Right atrium auricular region (tissue), 2 donors: ENCODE data around the gene MAPK9. TPM values are rescaled to one million over a fixed set of nuclear protein-coding genes. Genes with fewer than 3 reads are reported as not detected.

Experiments used
- DNase-seq: peaks from one replicate; pipeline ENCODE4 v3.0.0-alpha.2; 2019; ENCODE audit warnings: low spot score
- H3K27ac ChIP-seq, 2 donors: fragments of 200-600 bp; sonication (generic); 1 replicate in 1 of 2; 2 replicates in 1 of 2; pipeline ENCODE4 v1.5.1; 2016 to 2019
- H3K27me3 ChIP-seq, 2 donors: fragments of 200-600 bp; sonication (generic); one replicate each; pipeline versions ENCODE4 v1.5.1 to v1.6.0; 2017 to 2019
- H3K36me3 ChIP-seq: fragments of 200-600 bp; sonication (generic); one replicate; pipeline ENCODE4 v1.5.1; 2016
- H3K4me1 ChIP-seq, 2 donors: fragments of 200-600 bp; sonication (generic); one replicate each; pipeline versions ENCODE4 v1.5.1 to v1.6.0; 2017 to 2019
- H3K4me3 ChIP-seq, 2 donors: fragments of 200-600 bp; sonication (generic); 1 replicate in 1 of 2; 2 replicates in 1 of 2; pipeline ENCODE4 v1.5.1; 2017 to 2019; ENCODE audit warnings: mild to moderate bottlenecking in 1 of 2, moderate library complexity in 1 of 2
- H3K9me3 ChIP-seq, 2 donors: fragments of 200-600 bp; sonication (generic); one replicate each; pipeline ENCODE4 v1.5.1; 2019
- total RNA-seq, 2 donors: library from RNA; depleted of rRNA; stranded (reverse); fragments of >200 nt; gene quantifications; one replicate each; pipeline ENCODE4 v1.1.0, GENCODE V29; 2016
- TF ChIP-seq, protein P1 (sequence below), 2 donors: fragments of 200-600 bp; sonication (generic); IDR thresholded peaks; one replicate each; pipeline ENCODE4 v1.5.1; 2019; ENCODE audit warnings: antibody characterized with exemption in 2 of 2

The MAPK9 gene
- total RNA-seq, 2 donors from 2014 or later = 25.1 to 30.0 TPM

DNA sequence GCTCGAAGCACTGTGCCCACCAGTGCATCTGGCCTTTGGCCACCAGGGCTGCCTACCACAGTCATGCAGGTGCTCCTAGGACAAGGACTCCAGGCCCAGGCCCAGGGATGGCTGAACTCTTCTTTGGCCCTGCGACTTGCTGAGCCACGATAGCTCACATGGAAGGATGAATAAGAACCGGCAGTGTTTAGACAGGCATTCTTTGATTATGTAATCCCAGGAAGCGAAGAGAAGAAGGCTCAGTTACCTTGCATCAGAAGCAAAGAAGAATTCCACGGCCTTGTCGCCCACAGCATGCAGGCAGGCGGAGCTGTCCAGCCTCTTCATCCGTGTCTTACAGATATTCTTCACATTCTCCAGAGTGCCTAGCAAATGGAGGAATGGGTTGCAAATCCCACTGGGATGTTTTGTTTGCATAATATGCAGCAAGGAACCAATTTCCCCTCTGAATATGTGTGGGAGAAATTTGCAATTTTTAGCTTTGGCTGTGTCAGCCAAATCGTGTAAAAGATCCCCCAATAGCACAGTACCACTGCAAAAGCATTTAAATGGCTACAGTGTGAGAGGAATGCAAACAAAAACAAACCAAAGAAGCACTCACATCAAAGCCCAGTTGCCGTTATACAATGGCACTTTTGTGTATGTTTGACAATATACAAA lies 32.2 kb upstream of the MAPK9 start:
- DNase-seq = no peak
- H3K4me3 ChIP-seq = no peak overlapping the region
- H3K4me1 ChIP-seq = no peaks in the 10 kb centered on the region
- H3K27me3 ChIP-seq = no peaks in the 10 kb centered on the region
- H3K36me3 ChIP-seq = peaks cover 7% of the 10 kb centered on the region
- no peak overlapping the region for H3K27ac ChIP-seq
- H3K9me3 ChIP-seq = no peaks in the 10 kb centered on the region
- TF ChIP-seq, protein P1, sequence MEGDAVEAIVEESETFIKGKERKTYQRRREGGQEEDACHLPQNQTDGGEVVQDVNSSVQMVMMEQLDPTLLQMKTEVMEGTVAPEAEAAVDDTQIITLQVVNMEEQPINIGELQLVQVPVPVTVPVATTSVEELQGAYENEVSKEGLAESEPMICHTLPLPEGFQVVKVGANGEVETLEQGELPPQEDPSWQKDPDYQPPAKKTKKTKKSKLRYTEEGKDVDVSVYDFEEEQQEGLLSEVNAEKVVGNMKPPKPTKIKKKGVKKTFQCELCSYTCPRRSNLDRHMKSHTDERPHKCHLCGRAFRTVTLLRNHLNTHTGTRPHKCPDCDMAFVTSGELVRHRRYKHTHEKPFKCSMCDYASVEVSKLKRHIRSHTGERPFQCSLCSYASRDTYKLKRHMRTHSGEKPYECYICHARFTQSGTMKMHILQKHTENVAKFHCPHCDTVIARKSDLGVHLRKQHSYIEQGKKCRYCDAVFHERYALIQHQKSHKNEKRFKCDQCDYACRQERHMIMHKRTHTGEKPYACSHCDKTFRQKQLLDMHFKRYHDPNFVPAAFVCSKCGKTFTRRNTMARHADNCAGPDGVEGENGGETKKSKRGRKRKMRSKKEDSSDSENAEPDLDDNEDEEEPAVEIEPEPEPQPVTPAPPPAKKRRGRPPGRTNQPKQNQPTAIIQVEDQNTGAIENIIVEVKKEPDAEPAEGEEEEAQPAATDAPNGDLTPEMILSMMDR (IDR thresholded peaks at IDR 0.05) = no peak

DNA sequence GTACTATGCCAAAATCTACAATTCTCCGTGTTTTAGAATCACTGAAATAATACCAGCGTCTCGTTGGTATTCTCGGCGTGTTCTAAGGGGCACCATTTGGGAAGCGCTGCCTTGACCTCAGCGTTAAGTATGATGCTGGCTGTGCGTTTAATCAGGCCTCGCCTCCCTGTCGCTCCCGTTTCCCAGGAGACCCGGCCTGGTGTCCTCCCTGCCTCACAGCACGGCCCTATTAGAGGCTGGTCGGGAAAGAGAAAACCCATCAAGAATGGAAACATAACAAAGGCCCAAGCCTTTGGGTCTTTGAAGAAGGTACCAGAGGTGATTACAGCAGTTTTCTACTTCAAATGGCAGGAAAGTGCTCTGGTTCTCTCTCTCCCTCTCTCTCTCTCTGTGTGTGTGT lies 31.3 kb upstream of the MAPK9 start:
- Histone ChIP-seq H3K9me3 (no peaks in the 10 kb centered on the region), H3K4me1 (no peaks in the 10 kb centered on the region), H3K4me3 (no peak overlapping the region), H3K27ac (no peak overlapping the region), H3K27me3 (no peaks in the 10 kb centered on the region), H3K36me3 (peaks cover 7% of the 10 kb centered on the region)
- TF ChIP-seq, protein P1 (IDR thresholded peaks at IDR 0.05) = no peak
- DNase-seq = no peak

DNA sequence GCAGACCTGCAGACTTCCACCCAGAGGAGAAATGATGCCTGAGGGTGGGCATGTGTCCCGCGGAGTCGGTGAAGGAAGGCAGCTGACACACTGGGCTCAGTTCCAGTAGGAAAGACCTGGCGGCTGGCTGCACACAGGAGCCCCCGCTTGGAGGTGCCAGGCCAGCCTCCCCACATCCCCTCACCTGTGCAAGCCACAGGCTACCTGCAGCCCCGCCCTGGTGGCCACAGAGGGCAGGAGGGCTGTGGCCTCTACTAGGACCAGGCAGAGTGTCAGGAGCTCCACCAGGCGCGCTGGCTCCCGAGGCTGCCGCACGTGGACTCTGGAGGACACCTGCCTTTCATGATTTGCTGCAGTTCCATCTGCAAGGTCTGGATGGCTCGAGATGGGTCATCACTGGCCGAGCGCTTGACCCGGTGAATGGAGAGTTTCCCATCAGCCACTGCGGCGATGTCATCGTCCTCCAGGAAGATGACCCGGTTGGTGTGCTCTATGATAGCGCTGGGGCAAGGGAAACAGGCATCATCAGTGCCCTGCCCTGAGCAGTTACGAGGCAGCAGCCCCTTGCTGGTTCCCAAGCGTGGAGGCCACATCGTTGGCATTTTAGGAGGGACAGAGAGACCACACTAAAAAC lies 26.7 kb upstream of the MAPK9 start:
- no peak overlapping the region for H3K4me3 ChIP-seq
- DNase-seq = no peak
- TF ChIP-seq, protein P1 (IDR thresholded peaks at IDR 0.05) = no peak

DNA sequence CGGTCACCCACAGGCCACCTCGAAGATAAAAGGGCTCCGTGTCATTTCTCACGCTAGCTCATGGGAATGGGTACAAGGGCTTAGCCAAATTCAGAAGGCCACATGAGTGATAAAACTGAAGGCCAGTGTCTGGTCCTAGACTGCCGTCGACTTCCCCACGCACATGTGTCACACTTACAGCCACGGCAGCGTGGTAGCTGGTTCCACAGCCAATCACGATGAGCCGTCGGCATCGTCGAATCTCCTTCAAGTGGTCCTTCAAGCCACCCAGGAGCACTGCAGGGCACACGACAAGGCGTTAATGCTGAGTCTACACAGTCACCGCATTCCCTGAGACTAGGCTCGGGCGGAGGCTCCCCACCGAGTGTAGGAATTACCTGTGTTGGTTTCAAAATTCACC lies 24.7 kb upstream of the MAPK9 start:
- Histone ChIP-seq H3K27ac (no peak overlapping the region), H3K9me3 (no peaks in the 10 kb centered on the region), H3K36me3 (peaks cover 8% of the 10 kb centered on the region), H3K4me3 (no peak overlapping the region), H3K27me3 (no peaks in the 10 kb centered on the region), H3K4me1 (no peaks in the 10 kb centered on the region)
- DNase-seq = no peak
- TF ChIP-seq, protein P1 (IDR thresholded peaks at IDR 0.05) = no peak

More for the DNA sequence above, 26.7 kb upstream of the MAPK9 start:
- peaks cover 8% of the 10 kb centered on the region for H3K36me3 ChIP-seq
- H3K27ac ChIP-seq = no peak overlapping the region
- no peaks in the 10 kb centered on the region for H3K9me3 ChIP-seq
- no peaks in the 10 kb centered on the region for H3K4me1 ChIP-seq
- H3K27me3 ChIP-seq = no peaks in the 10 kb centered on the region

DNA sequence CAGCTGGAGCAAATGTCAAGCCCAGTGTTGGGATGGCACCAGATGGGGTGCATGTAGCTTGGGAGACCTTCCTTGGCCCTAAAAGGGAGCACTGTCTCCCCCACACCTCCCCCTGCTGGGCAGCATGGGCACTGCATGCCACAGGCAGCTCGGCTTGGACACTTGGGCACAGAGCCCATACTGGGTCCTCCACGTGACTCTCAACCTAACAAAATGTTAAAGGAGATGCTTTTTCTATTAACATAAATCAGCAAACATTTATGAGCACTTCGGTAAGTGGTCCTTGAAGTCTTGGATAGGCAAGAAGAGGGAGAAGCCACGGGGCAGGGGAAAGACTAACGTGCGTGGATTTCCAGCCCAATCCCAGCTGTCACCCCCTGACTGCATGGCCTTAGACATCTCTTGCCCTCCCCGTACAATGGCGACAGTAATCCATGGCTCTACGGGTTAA lies 23.9 kb upstream of the MAPK9 start:
- H3K27me3 ChIP-seq = no peaks in the 10 kb centered on the region
- H3K27ac ChIP-seq = no peak overlapping the region
- no peak overlapping the region for H3K4me3 ChIP-seq
- peaks cover 8% of the 10 kb centered on the region for H3K36me3 ChIP-seq
- no peak for DNase-seq
- no peaks in the 10 kb centered on the region for H3K9me3 ChIP-seq
- TF ChIP-seq, protein P1 (IDR thresholded peaks at IDR 0.05) = peak; percentile 73 to 86
- H3K4me1 ChIP-seq = no peaks in the 10 kb centered on the region
